Hematopoietic multipotent progenitor cell (in vitro differentiated cells): ENCODE measurements around the gene PRX. TPM values are rescaled to one million over a fixed set of nuclear protein-coding genes. Genes with fewer than 3 reads are reported as not detected.

Experiments
- DNase-seq, 3 donors: peaks; one replicate each; pipeline ENCODE4 v3.0.0-alpha.2; 2011 to 2015; ENCODE audit warnings: low read depth in 2 of 3, low spot score in 2 of 3
- total RNA-seq: library from RNA; depleted of rRNA; stranded (reverse); fragments of >200 nt; gene quantifications from one replicate; pipeline ENCODE4 v1.2.3, GENCODE V29; 2012

PRX gene
- total RNA-seq, 1 donor, result 2.2 TPM

DNA sequence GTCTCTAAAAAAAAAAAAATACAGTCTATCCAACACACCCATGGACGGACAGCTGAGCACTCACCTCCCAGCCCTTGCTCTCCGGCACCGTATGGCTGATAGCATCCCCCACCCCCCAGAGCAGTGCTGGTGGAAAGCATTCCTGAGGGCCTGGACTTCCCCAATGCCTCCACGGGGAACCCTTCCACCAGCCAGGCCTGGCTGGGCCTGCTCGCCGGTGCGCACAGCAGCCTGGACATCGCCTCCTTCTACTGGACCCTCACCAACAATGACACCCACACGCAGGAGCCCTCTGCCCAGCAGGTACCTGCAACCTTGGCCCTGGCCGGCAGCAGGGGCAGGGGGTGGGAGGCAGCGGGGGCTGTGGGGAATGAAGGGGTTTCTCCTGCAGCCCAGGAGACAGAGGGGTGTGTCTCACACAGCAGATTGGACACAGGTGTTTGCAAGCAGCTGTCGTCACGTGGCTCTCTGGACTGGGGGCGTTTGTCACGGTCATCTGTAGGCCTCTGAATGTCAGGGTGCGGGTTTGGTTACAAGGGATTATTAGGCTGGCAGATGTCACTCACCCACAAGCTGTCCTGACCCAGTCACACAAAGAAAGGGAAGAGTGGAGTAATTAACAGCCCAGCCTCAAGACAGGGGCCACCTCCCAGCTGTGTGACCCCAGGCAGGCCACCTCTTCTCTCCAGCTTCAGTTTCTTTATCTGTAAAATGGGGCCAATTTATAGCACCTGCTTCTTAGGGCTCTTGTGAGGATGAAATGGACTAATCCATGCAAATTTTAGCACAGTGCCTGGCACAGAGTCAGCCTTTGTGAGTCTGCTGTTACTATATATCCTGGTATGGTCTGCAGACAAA, 45.4 kb downstream of the PRX start:
- DNase-seq, result no peak

DNA sequence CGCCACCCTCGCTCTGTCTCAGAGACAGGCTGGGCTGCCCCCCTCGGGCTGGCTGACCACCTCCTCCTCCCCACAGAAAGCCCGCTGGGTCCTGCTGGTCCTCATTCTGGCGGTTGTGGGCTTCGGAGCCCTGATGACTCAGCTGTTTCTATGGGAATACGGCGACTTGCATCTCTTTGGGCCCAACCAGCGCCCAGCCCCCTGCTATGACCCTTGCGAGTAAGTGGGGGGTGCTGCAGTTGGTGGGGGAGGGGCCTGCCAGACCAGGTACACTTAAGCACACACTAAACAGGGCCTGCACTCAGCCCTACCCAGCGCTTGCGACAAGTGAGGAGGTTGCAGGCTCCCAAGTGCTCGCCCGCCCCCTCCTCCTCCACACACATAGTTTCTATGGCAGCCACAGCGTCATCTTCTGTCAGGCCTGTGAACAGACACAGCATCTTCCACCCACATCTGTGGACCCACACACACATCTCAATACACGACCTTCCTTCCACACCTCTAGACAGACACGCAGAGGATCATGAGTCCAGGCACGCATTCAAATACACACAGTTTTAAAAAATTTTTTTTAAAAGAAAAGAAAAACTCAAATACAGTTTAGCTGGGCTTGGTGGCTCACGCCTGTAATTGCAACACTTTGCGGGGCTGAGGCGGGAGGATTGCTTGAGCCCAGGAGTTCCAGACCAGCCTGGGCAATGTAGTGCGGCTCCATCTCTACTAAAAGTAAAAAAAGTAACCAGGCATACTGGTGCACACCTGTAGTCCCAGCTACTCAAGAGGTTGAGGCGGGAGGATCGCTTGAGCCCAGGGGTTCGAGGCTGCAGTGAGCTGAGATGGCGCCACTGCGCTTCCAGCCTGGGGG, 46.2 kb downstream of the PRX start:
- no peak for DNase-seq

DNA sequence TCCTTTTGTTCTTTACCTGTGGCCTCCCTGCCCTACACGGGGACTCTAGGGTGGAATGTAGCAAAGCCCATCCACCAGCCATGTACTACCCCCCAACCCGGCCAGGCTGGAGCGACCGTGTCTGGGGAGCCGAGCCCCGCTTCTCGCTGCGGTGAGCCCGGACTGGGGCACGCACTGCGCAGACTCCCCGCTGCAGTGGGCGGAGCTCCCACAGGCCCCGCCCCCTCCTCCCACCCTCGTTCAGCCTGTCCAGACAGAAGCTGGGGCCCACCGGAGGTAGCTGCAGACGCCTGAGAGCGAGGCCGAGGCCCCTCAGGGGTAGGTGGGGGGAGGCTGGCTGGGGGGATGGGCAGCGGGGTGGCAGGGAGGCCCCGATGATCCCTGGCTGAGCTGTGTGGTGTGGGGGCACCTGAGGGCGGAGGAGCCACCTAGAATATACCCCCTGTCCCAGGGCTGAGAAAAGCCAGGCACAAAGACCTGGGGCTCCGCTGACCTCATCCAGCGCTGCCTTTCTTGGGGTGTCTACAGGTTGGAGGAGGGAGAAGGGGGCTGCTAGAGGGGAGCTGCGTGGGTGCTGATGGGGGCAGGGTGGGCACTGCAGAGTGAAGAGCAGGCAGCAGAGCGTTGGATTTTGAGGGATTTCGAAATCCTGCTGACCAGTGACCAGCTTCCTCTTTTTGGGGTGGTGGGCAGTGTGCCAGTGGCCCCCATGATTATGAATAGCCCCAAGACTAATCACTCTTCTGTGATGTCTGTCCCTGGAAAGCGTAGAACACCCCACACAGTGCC, 47.4 kb downstream of the PRX start:
- peak in 2 of 3 donors; percentile 59 to 70 for DNase-seq

DNA sequence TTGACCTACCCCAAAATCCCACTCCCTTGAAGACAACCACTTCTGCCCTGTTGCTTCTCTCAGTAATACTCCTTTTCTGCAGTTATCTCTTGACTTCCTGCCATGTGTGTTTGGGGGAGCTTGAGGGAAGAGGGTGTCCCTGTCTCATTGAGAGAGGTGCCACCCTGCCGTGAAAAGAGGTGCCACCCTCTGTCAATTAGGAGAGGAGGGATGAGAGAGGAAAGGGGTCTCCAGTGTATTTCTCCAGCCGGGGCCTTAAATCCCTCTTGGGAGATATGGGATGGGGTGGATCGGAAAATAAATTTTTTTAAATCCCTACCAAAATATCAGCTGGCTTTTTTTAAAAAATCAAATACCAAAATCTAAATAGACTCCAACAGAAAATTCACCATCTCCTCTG, 48.2 kb downstream of the PRX start:
- no peak for DNase-seq

DNA sequence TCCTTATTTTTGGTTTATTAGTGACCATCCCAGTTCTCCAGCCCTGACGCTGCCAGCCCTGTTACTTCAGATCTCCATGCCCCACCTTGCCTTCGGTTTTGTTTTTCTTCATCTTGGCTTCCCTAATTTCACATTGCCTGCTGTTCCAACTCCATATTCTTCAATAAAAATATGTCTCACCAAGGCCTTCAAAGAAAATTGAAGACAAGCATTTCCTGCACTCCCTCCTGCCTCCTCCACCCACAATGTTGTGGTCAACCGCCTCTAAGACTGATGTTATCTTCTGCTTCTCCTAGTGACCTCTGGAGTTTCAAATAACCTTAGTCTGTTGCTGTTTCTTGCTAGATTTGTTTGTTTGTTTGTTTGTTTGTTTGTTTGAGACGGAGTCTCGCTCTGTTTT, 50.1 kb downstream of the PRX start:
- DNase-seq, result peak in 2 of 3 donors; percentile 29 to 38

DNA sequence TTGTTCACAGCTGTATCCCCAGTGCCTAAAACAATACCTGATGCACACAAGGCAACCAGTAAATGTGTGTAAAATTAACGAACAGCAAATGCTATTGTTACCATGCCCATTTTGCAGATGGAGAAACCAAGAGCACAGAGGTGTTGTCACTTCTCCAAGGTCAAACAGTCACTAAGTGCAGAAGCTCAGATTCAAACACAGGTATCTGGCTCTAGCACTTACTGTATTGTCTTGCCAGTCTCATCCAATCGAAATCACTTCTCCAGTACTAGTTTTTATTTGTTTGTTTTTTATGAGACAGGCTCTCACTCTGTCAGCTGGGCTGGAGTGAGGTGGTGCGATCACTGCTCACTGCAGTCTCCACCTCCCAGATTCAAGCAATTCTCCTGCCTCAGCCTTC, 51.0 kb downstream of the PRX start:
- DNase-seq, result no peak

DNA sequence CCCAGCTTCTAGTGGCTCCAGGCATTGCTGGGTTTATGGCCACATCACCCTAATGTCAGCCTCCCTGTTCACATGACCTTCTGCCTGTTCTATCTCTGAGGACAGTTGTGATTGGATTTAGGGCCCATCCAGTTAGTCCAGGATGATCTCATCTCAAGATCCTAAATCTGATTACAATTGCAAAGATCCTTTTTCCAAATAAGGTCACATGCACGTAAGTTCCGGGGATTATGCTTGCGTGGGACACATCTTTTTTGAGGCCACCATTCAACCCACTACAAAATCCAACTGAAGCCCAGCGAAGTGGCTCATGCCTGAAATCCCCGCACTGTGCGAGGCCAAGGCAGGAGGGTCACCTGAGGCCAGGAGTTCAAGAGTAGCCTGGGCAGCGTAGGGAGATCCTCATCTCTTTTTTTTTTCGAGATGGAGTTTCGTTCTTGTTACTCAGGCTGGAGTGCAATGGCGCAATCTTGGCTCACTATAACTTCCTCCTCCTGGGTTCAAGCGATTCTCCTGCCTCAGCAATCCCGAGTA, 52.4 kb downstream of the PRX start:
- DNase-seq, result no peak

DNA sequence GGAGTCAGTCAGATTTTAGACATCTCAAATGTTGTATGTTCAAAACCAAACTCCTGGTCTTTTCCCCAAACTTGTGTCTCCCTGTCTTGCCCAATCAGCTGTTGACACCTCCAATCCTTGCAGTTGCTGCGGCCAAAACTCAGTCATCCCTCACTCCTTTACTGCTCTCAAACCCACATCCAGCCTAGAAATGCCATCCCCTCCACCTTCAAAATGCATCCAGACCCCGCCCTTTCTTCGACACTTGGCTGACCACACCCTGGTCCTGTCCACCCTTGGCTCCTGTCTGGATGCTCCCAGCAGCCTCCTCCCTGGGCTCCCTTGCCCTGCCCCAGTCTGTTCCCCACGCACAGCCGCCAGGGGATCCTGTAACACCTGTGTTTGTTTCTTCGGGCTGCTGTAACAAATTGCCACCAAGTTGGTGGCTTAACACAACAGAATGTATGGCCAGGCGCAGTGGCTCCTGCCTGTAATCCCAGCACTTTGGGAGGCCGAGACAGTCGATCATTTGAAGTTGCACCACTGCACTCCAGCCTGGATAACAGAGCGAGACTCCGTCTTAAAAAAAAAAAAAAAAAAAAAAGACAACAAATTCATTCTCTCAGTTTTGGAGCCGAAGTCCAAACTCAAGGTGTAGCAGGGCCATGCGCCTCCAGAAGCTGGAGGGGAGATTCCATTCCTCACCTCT, 53.0 kb downstream of the PRX start:
- DNase-seq, result no peak

DNA sequence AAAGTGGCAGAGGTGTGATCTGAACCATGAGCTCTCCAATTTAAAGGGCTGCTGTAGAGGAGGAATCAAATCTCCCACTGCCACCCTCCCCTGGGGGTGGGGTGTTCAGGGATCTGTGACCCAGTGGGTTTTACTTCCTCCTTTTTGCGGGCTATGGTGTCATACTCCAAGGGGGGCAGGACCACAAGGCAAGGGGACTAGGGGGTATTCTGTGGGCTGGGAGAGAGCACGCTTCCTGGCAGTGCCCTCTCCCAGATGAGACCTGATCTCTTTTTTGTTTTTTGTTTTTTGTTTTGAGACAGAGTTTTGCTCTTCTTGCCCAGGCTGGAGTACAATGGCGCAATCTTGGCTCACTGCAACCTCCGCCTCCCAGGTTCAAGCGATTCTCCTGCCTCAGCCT, 54.4 kb downstream of the PRX start:
- DNase-seq, result peak in 2 of 3 donors; percentile 84 to 90

DNA sequence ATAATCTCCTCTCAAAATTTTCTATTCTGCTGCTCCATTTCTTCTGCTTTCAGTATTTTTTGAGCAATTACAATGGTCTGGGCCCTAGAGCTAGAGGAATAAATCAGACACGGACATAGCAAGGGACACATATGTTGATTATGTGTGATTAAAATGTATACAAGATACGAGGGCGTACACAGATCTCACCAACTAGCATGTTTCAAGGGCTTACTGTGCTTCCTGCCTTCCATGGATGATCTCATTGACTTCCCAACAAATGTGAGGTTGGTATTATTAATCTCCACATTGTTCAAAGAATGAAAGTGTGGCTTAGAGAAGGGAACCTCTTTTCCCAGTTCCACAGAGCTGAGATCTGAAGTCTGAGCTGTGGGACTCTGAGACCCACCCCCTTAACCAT, 55.5 kb downstream of the PRX start:
- no peak for DNase-seq

DNA sequence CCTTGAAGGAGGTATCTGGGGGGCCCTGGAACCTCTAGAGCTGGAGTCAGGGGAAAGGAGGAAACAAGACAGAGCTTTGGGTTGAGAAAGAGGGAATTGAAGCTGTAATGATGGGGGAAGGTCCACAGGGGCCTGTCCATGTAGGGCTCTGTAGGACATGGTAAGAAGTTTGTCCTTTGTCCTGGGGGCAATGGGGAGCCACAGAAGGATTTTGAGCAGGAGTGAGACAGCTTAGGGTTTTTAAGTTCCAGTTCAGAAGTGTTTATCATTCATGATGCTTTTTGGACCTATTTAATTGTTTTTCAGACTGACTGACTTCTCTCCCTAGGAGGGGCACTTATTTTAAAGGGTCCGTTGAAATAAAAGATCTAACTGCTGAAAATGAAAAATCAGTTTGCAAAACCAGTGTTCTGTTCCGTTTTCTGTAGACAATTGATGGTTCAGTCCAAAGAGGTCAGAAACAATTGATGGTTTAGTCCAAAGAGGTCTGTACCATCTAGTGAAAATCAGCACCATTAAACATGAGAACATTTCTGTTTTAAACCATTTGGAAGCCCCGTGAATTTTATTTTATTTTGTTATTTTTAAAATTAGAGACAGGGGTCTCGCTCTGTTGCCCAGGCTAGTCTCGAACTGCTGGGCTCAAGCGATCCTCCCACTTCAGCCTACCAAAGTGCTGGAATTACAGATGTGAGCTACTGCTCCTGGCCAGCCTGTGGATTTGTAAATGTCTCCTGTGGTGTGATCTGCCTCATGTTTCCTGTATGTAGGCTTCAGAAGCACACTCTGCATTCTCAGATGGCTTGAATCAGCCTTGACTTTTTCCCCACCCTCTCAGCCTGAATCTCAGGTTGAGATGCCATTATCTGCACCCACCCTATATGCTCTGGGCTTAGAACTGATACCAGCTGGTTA, 56.2 kb downstream of the PRX start:
- no peak for DNase-seq

DNA sequence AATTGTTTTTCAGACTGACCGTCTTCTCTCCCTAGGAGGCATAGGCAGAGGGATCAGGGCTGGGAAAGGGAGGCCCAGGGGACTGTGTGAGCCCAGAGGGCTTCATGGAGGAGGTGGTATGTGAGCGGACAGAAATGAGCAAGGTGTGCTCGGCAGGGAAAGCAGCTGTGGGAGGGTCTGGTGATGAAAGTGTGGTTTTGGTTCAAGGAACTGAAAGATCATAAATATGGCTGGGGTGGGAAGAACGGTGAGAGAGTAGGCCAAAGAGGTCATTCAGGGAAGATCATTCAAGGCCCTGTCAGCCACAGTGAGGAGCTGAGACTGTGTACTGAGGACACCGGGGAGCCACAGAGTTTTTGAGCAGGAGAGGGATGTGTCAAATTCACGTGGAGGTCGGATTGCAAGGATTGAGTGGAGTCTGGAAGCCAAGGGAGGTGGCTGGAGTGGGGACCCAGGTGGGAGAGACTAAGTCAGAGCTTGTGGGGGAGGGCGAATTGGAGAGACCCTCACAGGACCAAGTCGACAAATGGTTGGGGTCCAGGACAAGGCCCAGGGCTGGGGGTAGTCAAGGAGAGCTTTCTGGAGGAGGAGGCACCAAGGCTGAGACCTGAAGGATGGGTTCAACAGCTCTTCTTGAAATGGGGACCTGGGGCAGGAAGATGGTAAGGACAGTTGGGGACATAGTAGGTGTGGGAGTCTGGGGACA, 57.0 kb downstream of the PRX start:
- DNase-seq, result no peak

DNA sequence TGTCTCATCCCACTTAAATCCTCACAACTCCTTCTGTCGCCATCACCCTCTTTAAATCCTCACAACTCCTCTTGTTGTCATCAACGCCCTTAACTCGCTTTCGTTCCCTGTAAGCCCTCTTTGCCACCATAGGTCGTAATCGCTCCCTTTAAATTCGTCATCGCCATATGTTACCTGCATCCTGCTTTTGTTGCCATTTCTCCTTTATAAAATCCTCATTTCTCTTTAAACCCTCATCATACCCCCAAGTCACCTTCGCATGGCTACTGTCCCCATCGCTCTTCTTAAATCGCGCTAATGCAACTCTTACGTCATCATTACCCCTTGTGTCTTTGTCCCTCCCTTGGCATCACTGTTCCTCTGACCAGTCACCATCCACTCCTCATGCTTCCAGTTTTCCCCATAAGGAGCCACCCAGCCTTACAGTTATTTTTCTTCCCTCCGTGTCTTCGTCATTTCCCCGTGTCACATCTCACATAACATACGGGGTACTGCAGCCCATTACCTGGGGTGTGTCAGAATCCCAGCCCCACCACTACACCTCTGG, 64.1 kb downstream of the PRX start:
- DNase-seq, result peak in 1 of 3 donors; percentile 45

DNA sequence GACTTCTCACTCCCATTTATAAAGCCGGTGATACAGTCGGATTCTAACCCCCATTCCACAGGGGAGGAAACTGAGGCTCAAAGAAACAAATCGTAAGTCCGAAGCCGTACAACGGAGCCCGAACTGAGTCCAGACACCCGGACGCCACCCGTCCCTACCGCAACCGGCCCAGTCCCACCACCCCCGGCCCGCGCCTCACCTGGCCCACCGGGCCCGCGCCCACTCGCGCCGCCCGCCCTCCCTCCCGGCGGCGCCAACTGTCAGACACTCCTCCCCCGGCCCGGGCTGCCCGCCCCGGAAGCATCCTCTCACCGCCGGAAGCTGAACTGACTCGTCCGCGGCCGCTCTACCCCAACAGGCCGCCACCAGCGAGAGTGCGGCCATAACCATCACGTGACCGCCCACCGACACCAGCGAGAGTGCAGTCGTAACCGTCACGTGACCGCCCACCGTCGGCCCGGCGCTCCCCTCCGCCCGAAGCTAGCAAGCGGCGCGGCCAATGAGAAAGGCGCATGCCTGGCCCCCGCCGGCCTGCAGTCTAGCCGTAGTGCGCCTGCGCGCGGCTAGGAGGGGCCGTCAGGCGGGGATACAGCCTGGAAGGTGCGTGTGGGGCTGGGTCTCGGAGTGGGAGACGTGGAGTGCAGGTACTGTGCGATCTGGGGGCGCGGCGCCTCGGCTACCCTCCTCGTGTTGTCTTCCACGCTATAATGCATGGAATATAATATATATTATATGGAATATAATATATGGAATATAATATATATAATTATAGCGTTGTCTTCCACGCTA, 64.9 kb downstream of the PRX start, which contains the start of the genes C19orf47 and PLD3:
C19orf47 (minus strand) TSS at position 273 of the 789 bp plus-strand sequence. CDS start 6,540 bp downstream, outside the sequence.
PLD3 (plus strand) TSS at position 571 of the 789 bp plus-strand sequence. CDS start 17,789 bp downstream, outside the sequence.
- peak; percentile 94 to 99 (median 99) for DNase-seq

DNA sequence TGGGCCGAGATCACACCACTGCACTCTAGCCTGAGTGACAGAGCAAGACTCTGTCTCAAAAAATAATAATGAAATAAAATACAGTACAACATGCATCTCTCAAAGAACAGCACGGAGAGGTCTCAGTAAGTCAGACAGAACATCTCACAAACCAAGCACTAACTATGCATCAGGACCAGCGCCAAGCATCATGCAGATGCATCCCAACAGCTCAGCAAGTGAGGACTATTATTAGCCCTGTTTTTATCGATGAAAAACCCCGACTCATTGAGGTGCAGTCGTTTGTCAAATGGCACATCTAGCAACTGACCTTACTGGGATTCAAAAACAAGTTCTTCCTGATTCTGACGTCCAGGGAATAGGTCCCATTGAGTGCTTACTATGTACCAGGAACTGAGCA, 68.8 kb downstream of the PRX start:
- no peak for DNase-seq
